Suprapubic skin (tissue), 3 donors: ENCODE results near the gene POLR1H.

Source experiments
- CTCF ChIP-seq, 2 donors: fragments of 200-600 bp in 1 of 2; fragments of 450-650 bp in 1 of 2; sonication (generic) in 1 of 2; IDR thresholded peaks; one replicate each; pipeline ENCODE4 v1.5.1; 2016 to 2019; ENCODE audit warnings: antibody characterized with exemption in 2 of 2, mild to moderate bottlenecking in 1 of 2, moderate library complexity in 1 of 2
- POLR2A ChIP-seq, 2 donors: fragments of 450-650 bp; IDR thresholded peaks; one replicate each; pipeline ENCODE4 v1.6.1; 2017; ENCODE audit warnings: antibody characterized with exemption in 2 of 2, mild to moderate bottlenecking in 2 of 2, moderate library complexity in 2 of 2

GRCh38 chr6:30066082-30066481 lies 5.0 kb downstream of the POLR1H start:
- no peak for TF ChIP-seq CTCF (IDR thresholded peaks at IDR 0.05)
- TF ChIP-seq POLR2A (IDR thresholded peaks at IDR 0.05) = no peak
